Neutrophil (primary cell): ENCODE measurements around the gene ITPK1.

Source experiments
- H3K27ac ChIP-seq: fragments of 200-600 bp; sonication (generic); 2 replicates; pipeline ENCODE4 v1.5.1; 2016; ENCODE audit warnings: mild to moderate bottlenecking, moderate library complexity
- H3K27me3 ChIP-seq: fragments of 200-600 bp; sonication (generic); 2 replicates; pipeline ENCODE4 v1.6.0; 2016; ENCODE audit warnings: mild to moderate bottlenecking
- H3K36me3 ChIP-seq: fragments of 200-600 bp; sonication (generic); 2 replicates; pipeline ENCODE4 v1.5.1; 2017
- H3K4me1 ChIP-seq, 2 experiments: fragments of 200-600 bp in 1 of 2; sonication (generic) in 1 of 2; 1 replicate in 1 of 2; 2 replicates in 1 of 2; pipeline versions ENCODE4 v1.5.1 to v1.6.1; 2013 to 2016; ENCODE audit warnings: low read depth in 1 of 2, low read length in 1 of 2, mild to moderate bottlenecking in 1 of 2, moderate library complexity in 1 of 2; ENCODE audit not compliant: control insufficient read depth in 1 of 2, insufficient read depth in 1 of 2
- H3K4me3 ChIP-seq, 2 experiments: fragments of 200-600 bp in 1 of 2; sonication (generic) in 1 of 2; 1 replicate in 1 of 2; 2 replicates in 1 of 2; pipeline ENCODE4 v1.5.1; 2013 to 2016; ENCODE audit warnings: low read depth in 1 of 2, low read length in 1 of 2, mild to moderate bottlenecking in 1 of 2, moderate library complexity in 1 of 2
- H3K9me3 ChIP-seq: fragments of 200-600 bp; sonication (generic); 2 replicates; pipeline ENCODE4 v1.5.1; 2016
- CTCF ChIP-seq: fragments of 200-600 bp; sonication (generic); IDR thresholded peaks from 2 replicates; pipeline ENCODE4 v1.5.1; 2016; ENCODE audit warnings: antibody characterized with exemption

The ITPK1 gene

DNA sequence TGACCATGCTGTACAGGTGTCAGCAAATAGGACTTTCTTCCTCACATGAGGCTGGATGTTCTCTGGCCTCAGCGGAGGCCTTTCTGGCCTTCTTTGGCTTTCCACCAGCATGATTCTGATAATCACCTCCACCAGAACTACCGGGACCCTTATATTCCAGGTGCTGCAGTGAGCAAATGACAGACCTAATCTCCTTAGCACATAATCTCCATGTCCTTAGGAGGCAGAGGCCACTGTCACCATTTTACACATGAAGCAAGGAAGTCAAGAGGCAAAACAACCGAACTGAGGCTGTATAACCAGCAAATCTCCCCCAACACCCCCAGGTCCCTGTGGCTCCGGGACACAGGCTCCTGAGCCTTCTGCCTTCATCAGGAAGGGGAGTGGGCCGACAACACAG lies 91.2 kb downstream of the ITPK1 start:
- Histone ChIP-seq H3K27ac (no peak overlapping the region), H3K36me3 (peaks cover 13% of the 10 kb centered on the region), H3K27me3 (no peaks in the 10 kb centered on the region), H3K4me1 (no peaks in the 10 kb centered on the region), H3K9me3 (no peaks in the 10 kb centered on the region), H3K4me3 (no peak overlapping the region)
- no peak for TF ChIP-seq CTCF

DNA sequence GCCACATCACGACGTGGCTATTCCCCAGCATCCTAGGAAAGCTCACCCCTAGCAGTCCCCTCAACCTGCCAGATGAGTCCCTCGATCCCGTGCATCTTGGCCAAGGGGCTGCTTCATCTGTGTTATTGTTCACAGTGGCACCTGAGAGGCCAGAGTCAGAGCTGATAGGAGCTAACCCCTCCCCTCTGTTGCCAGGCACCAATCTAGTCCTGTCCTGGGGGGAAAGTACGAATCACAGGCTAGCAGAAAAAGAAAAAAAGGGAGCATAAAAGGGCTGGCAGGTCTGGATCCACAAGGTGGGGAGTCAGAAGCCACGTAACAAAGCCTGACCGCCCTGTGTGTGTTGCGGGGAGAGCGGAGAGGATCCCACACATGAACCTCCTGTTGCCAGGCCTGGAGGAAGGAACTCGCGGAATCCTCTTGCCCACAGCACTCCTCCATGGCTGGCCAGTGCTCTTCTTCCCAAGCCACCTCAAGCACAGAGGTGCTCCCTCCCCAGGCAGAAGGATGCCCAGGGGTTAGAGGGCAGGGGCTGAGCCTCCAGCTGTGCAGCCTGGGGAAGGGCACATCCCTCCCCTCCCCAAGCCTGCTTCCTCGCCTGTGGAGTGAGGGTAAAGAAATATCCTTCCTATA lies 91.8 kb downstream of the ITPK1 start:
- no peaks in the 10 kb centered on the region for H3K9me3 ChIP-seq
- peaks cover 13% of the 10 kb centered on the region for H3K36me3 ChIP-seq
- H3K4me1 ChIP-seq, result no peaks in the 10 kb centered on the region
- no peak for TF ChIP-seq CTCF
- no peaks in the 10 kb centered on the region for H3K27me3 ChIP-seq
- no peak overlapping the region for H3K27ac ChIP-seq
- no peak overlapping the region for H3K4me3 ChIP-seq

- H3K9me3 ChIP-seq, result no peaks in the 10 kb centered on the region
- H3K4me1 ChIP-seq, result no peaks in the 10 kb centered on the region
- TF ChIP-seq CTCF, result no peak
- peaks cover 11% of the 10 kb centered on the region for H3K36me3 ChIP-seq
- H3K4me3 ChIP-seq, result no peak overlapping the region
- no peak overlapping the region for H3K27ac ChIP-seq
- H3K27me3 ChIP-seq, result no peaks in the 10 kb centered on the region
Measured at GRCh38 chr14:93023039-93023438, 92.7 kb downstream of the ITPK1 start.

GRCh38 chr14:93019970-93020369 lies 95.8 kb downstream of the ITPK1 start:
- Histone ChIP-seq H3K27ac (no peak overlapping the region), H3K4me1 (no peaks in the 10 kb centered on the region), H3K27me3 (no peaks in the 10 kb centered on the region), H3K36me3 (peaks cover 28% of the 10 kb centered on the region), H3K9me3 (no peaks in the 10 kb centered on the region), H3K4me3 (no peak overlapping the region)
- no peak for TF ChIP-seq CTCF

- peaks cover 28% of the 10 kb centered on the region for H3K36me3 ChIP-seq
- no peaks in the 10 kb centered on the region for H3K9me3 ChIP-seq
- no peak overlapping the region for H3K4me3 ChIP-seq
Measured at GRCh38 chr14:93019367-93019843, 96.3 kb downstream of the ITPK1 start.

More at GRCh38 chr14:93019367-93019843, 96.3 kb downstream of the ITPK1 start:
- Histone ChIP-seq H3K27me3 (no peaks in the 10 kb centered on the region), H3K4me1 (no peaks in the 10 kb centered on the region), H3K27ac (no peak overlapping the region)
- no peak for TF ChIP-seq CTCF
